OCI-LY7 (cell line): ENCODE results near the gene HSD17B10. TPM values are rescaled to one million over a fixed set of nuclear protein-coding genes. Genes with fewer than 3 reads are reported as not detected.

Experiments
- BruUV-seq: library from RNA; stranded (reverse); fragments of 400-500 nt; replicated peaks from 2 replicates; lab custom pipeline; 2021; lab: Mats Ljungman, UMichigan
- CTCF ChIA-PET: fragments of 300-600 bp; sonication (Branson Sonifier 250); formaldehyde crosslinking; loops from one replicate; lab custom pipeline; 2022; ENCODE audit warnings: antibody characterized with exemption; ENCODE audit not compliant: unreplicated experiment; lab: Charles Lee
- POLR2A ChIA-PET: fragments of 300-600 bp; sonication (Branson Sonifier 250); formaldehyde crosslinking; loops from one replicate; lab custom pipeline; 2022; ENCODE audit warnings: antibody characterized with exemption; lab: Charles Lee
- DNase-seq: peaks from one replicate; pipeline ENCODE4 v3.0.0-alpha.2; 2015; ENCODE audit warnings: low spot score
- H2AFZ ChIP-seq: fragments of 200-600 bp; sonication (generic), shearing (Covaris generic); 2 replicates; pipeline ENCODE4 v1.6.1; 2014; ENCODE audit warnings: mild to moderate bottlenecking, antibody characterized with exemption, low read length, moderate library complexity
- H3K27ac ChIP-seq: fragments of 200-600 bp; sonication (generic); 2 replicates; pipeline ENCODE4 v1.5.1; 2014; ENCODE audit warnings: mixed run types, low read depth, mild to moderate bottlenecking, moderate library complexity, low read length, inconsistent platforms; ENCODE audit not compliant: poor library complexity, severe bottlenecking
- H3K36me3 ChIP-seq: fragments of 200-600 bp; sonication (generic); 2 replicates; pipeline ENCODE4 v1.6.1; 2014; ENCODE audit warnings: mild to moderate bottlenecking, antibody characterized with exemption, low read length, moderate library complexity, mixed read lengths; ENCODE audit not compliant: insufficient read depth
- H3K4me1 ChIP-seq: fragments of 200-600 bp; sonication (generic); 2 replicates; pipeline ENCODE4 v1.5.1; 2014; ENCODE audit warnings: mild to moderate bottlenecking, low read length; ENCODE audit not compliant: insufficient read depth, poor library complexity, severe bottlenecking
- H3K4me2 ChIP-seq: fragments of 200-600 bp; sonication (generic); 2 replicates; pipeline ENCODE4 v1.6.1; 2014; ENCODE audit warnings: mild to moderate bottlenecking, low read length
- H3K4me3 ChIP-seq: fragments of 200-600 bp; sonication (generic); 2 replicates; pipeline ENCODE4 v1.5.1; 2014; ENCODE audit warnings: mild to moderate bottlenecking, low read depth, low read length; ENCODE audit not compliant: poor library complexity, severe bottlenecking
- H3K79me2 ChIP-seq: fragments of 200-600 bp; sonication (generic); 2 replicates; pipeline ENCODE4 v1.6.1; 2016; ENCODE audit warnings: low read depth, mild to moderate bottlenecking, low read length, moderate library complexity, mixed read lengths; ENCODE audit not compliant: insufficient read depth
- H3K9me2 ChIP-seq: fragments of 200-600 bp; sonication (generic); 2 replicates; pipeline ENCODE4 v1.6.1; 2016; ENCODE audit warnings: mild to moderate bottlenecking, low read length, mixed read lengths; ENCODE audit not compliant: insufficient read depth
- H3K9me3 ChIP-seq: fragments of 200-600 bp; sonication (generic); 2 replicates; pipeline ENCODE4 v1.6.1; 2014; ENCODE audit warnings: mild to moderate bottlenecking, mixed run types, low read length, mixed read lengths
- H4K20me1 ChIP-seq: fragments of 200-600 bp; sonication (generic); 2 replicates; pipeline ENCODE4 v1.6.1; 2014; ENCODE audit warnings: mild to moderate bottlenecking, antibody characterized with exemption, low read length, moderate library complexity, mixed read lengths; ENCODE audit not compliant: insufficient read depth
- CTCF ChIP-seq: fragments of 200-600 bp; sonication (generic); conservative IDR thresholded peaks from 2 replicates; pipeline ENCODE4 v1.5.1; 2014; ENCODE audit warnings: mild to moderate bottlenecking, antibody characterized with exemption, low read length, moderate library complexity, mixed read lengths
- EZH2phosphoT487 ChIP-seq: fragments of 200-600 bp; sonication (generic); IDR thresholded peaks from 2 replicates; pipeline ENCODE4 v1.6.1; 2018; ENCODE audit warnings: low read depth, borderline replicate concordance, mild to moderate bottlenecking, mixed run types, antibody characterized with exemption, low read length, moderate library complexity, mixed read lengths
- intact Hi-C: fragments of 100-400 bp; cut with micrococcal nuclease; formaldehyde crosslinking; loops from one replicate; pipeline ENCODE4 v1.10.0; 2022; ENCODE audit not compliant: unreplicated experiment
- total RNA-seq, 2 experiments: library from RNA; depleted of rRNA in 1 of 2; stranded (reverse); fragments of >200 nt in 1 of 2; shearing (Covaris generic) in 1 of 2; gene quantifications; 2 replicates each; pipeline ENCODE4 v1.2.3, GENCODE V29; 2014 to 2022

The HSD17B10 gene
- total RNA-seq, 2 experiments from 2014 or later, result 107 to 123 TPM

DNA sequence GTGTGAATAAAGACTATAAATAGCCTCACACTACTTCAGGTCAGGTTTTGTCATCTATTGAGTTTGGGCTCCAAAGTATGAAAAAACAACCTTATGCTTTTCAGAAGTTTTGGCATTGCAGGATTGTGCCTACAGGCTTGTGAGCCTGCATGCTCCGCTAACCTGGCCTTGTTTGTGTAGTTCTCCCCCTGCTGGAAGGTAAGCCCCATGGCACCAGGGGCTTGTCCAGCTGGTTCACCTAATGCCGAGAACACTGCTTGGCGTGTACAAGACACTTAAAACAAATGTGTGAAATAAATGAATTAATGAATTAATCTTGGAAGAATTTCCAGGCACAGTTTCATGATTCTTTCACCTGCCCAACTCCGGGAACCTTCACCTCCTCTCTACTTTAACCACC, 1.8 kb upstream of the HSD17B10 start:
- no peaks in the 10 kb centered on the region for H3K9me2 ChIP-seq
- peaks cover 10% of the 10 kb centered on the region; the same call in 1 of the 2 replicates for H3K79me2 ChIP-seq
- intact Hi-C loops, result loop anchor here (1.0 kb wide), 1 partner anchor 119 kb away; no protein-coding TSS in a partner anchor
- peaks cover 15% of the 10 kb centered on the region for H3K4me1 ChIP-seq
- no TSS peak for BruUV-seq
- CTCF ChIA-PET, result no interaction called here
- no peaks in the 10 kb centered on the region for H4K20me1 ChIP-seq
- no peak overlapping the region for H3K4me3 ChIP-seq
- TF ChIP-seq EZH2phosphoT487 (no peak), CTCF (peak; percentile 80)
- no peak overlapping the region for H3K27ac ChIP-seq
- H3K9me3 ChIP-seq, result no peaks in the 10 kb centered on the region
- POLR2A ChIA-PET, result interaction anchor here (0.9 to 1.4 kb wide), 2 partner anchors 13 to 29 kb away, joined by 3 read pairs; partner anchors contain the start of genes RIBC1 and SMC1A
- peaks cover 14% of the 10 kb centered on the region for H3K36me3 ChIP-seq
- DNase-seq, result peak; percentile 82
- H3K4me2 ChIP-seq, result no peak overlapping the region
- no peak overlapping the region; the same call in 1 of the 2 replicates for H2AFZ ChIP-seq

DNA sequence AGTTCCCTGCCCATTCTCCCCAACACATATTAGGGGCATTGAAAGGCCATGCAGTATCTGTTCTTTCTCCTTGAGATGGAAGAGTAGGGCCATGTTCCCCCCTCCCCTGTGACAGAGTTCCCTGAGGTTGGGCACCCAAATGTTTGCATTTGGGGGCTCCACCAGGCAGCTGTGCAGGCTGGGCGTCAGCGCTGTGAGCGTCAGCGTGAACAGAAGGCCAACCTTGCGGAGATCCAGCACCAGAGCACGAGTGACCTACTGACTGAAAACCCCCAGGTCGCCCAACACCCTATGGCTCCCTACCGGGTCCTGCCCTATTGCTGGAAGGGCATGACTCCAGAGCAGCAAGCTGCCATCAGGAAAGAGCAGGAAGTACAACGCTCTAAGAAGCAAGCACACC, 3.9 kb downstream of the HSD17B10 start:
- H3K9me2 ChIP-seq, result no peaks in the 10 kb centered on the region
- no peak for DNase-seq
- H3K4me3 ChIP-seq, result no peak overlapping the region
- TF ChIP-seq CTCF, result no peak
- TF ChIP-seq EZH2phosphoT487, result no peak
- H3K36me3 ChIP-seq, result peaks cover 31% of the 10 kb centered on the region
- H3K27ac ChIP-seq, result no peak overlapping the region
- H3K4me2 ChIP-seq, result no peak overlapping the region
- no peaks in the 10 kb centered on the region for H4K20me1 ChIP-seq
- no peak overlapping the region for H2AFZ ChIP-seq
- peaks cover 14% of the 10 kb centered on the region for H3K4me1 ChIP-seq
- ChIA-PET CTCF (no interaction called here), POLR2A (interaction anchor here (1.0 kb wide), 1 partner anchor 13 kb away, joined by 4 read pairs; no protein-coding TSS in a partner anchor)
- intact Hi-C loops, result no loop called here
- H3K79me2 ChIP-seq, result peaks cover 10% of the 10 kb centered on the region; the same call in 1 of the 2 replicates
- H3K9me3 ChIP-seq, result no peaks in the 10 kb centered on the region
- BruUV-seq, result no TSS peak

GRCh38 chrX:53429755-53430154, 4.4 kb downstream of the HSD17B10 start:
- intact Hi-C loops, result no loop called here
- Histone ChIP-seq H3K79me2 (peaks cover 10% of the 10 kb centered on the region; the same call in 1 of the 2 replicates), H3K4me1 (peaks cover 10% of the 10 kb centered on the region), H3K9me2 (no peaks in the 10 kb centered on the region), H4K20me1 (no peaks in the 10 kb centered on the region), H3K9me3 (no peaks in the 10 kb centered on the region), H3K4me2 (no peak overlapping the region), H3K27ac (no peak overlapping the region), H3K4me3 (no peak overlapping the region), H3K36me3 (peaks cover 31% of the 10 kb centered on the region), H2AFZ (no peak overlapping the region)
- TF ChIP-seq CTCF (no peak), EZH2phosphoT487 (no peak)
- DNase-seq, result no peak
- ChIA-PET POLR2A (no interaction called here), CTCF (no interaction called here)
- BruUV-seq, result no TSS peak
